ENCODE measurements around the gene COX6A2. TPM values are rescaled to one million over a fixed set of nuclear protein-coding genes. Genes with fewer than 3 reads are reported as not detected.

The COX6A2 gene
- not detected for polyA plus RNA-seq (2012; ENCODE audit: insufficient read depth, insufficient read length)

- DNase-seq (ENCODE audit: low read depth, low spot score), result no peak
- H3K4me3 ChIP-seq (ENCODE audit: low read length), result no peak within 1 kb of the TSS
Measured at GRCh38 chr16:31428279-31428597, at the start of gene COX6A2. COX6A2 (minus strand) TSS chr16:31428360; CDS start chr16:31428325, 35 bp downstream.

- H3K4me3 ChIP-seq (ENCODE audit: low read length), result peak overlapping the region; percentile 44
- no peak for DNase-seq (ENCODE audit: low read depth, low spot score)
Measured at GRCh38 chr16:31477220-31478216, 49.4 kb upstream of the COX6A2 start.

GRCh38 chr16:31476303-31477219 lies 48.4 kb upstream of the COX6A2 start:
- H3K4me3 ChIP-seq (ENCODE audit: low read length), result peak overlapping the region; percentile 54
- peak; percentile 72 for DNase-seq (ENCODE audit: low read depth, low spot score)

GRCh38 chr16:31475946-31476302 lies 47.8 kb upstream of the COX6A2 start:
- DNase-seq (ENCODE audit: low read depth, low spot score), result no peak
- no peak overlapping the region for H3K4me3 ChIP-seq (ENCODE audit: low read length)

- no peak overlapping the region for H3K4me3 ChIP-seq (ENCODE audit: low read length)
- DNase-seq (ENCODE audit: low read depth, low spot score), result no peak
Measured at GRCh38 chr16:31474773-31475738, 46.9 kb upstream of the COX6A2 start.

- no peak for DNase-seq (ENCODE audit: low read depth, low spot score)
- H3K4me3 ChIP-seq (ENCODE audit: low read length), result no peak overlapping the region
Measured at GRCh38 chr16:31474173-31474714, 46.1 kb upstream of the COX6A2 start.

- DNase-seq (ENCODE audit: low read depth, low spot score), result no peak
- no peak overlapping the region for H3K4me3 ChIP-seq (ENCODE audit: low read length)
Measured at GRCh38 chr16:31473264-31473984, 45.3 kb upstream of the COX6A2 start.

GRCh38 chr16:31472709-31473203 lies 44.6 kb upstream of the COX6A2 start:
- H3K4me3 ChIP-seq (ENCODE audit: low read length), result no peak overlapping the region
- DNase-seq (ENCODE audit: low read depth, low spot score), result no peak

- DNase-seq (ENCODE audit: low read depth, low spot score), result no peak
Measured at GRCh38 chr16:31471875-31472708, 43.9 kb upstream of the COX6A2 start, which contains the start of gene TGFB1I1. TGFB1I1 (plus strand) TSS chr16:31472152; CDS start chr16:31472189, 37 bp downstream.

GRCh38 chr16:31471241-31471874 lies 43.2 kb upstream of the COX6A2 start:
- no peak overlapping the region for H3K4me3 ChIP-seq (ENCODE audit: low read length)
- no peak for DNase-seq (ENCODE audit: low read depth, low spot score)

More at GRCh38 chr16:31471875-31472708, 43.9 kb upstream of the COX6A2 start, which contains the start of gene TGFB1I1:
- no peak within 1 kb of the TSS for H3K4me3 ChIP-seq (ENCODE audit: low read length)

- no peak for DNase-seq (ENCODE audit: low read depth, low spot score)
- H3K4me3 ChIP-seq (ENCODE audit: low read length), result no peak overlapping the region
Measured at GRCh38 chr16:31470615-31471014, 42.5 kb upstream of the COX6A2 start.

GRCh38 chr16:31467858-31468257 lies 39.7 kb upstream of the COX6A2 start:
- H3K4me3 ChIP-seq (ENCODE audit: low read length), result no peak overlapping the region
- no peak for DNase-seq (ENCODE audit: low read depth, low spot score)

- no peak overlapping the region for H3K4me3 ChIP-seq (ENCODE audit: low read length)
- no peak for DNase-seq (ENCODE audit: low read depth, low spot score)
Measured at GRCh38 chr16:31467151-31467773, 39.1 kb upstream of the COX6A2 start.

GRCh38 chr16:31466381-31466841 lies 38.3 kb upstream of the COX6A2 start:
- no peak for DNase-seq (ENCODE audit: low read depth, low spot score)

GRCh38 chr16:31465788-31466370 lies 37.7 kb upstream of the COX6A2 start:
- no peak overlapping the region for H3K4me3 ChIP-seq (ENCODE audit: low read length)
- no peak for DNase-seq (ENCODE audit: low read depth, low spot score)

More at GRCh38 chr16:31466381-31466841, 38.3 kb upstream of the COX6A2 start:
- H3K4me3 ChIP-seq (ENCODE audit: low read length), result no peak overlapping the region

Data from Jurkat, Clone E6-1 (cell line).